Measurements from ENCODE around the gene GIGYF1. TPM values are rescaled to one million over a fixed set of nuclear protein-coding genes. Genes with fewer than 3 reads are reported as not detected.

The GIGYF1 gene
- total and polyA plus RNA-seq, 2 of the 4 experiments (the other 2 are of a cell fraction) = 3.0 to 10.7 TPM

DNA sequence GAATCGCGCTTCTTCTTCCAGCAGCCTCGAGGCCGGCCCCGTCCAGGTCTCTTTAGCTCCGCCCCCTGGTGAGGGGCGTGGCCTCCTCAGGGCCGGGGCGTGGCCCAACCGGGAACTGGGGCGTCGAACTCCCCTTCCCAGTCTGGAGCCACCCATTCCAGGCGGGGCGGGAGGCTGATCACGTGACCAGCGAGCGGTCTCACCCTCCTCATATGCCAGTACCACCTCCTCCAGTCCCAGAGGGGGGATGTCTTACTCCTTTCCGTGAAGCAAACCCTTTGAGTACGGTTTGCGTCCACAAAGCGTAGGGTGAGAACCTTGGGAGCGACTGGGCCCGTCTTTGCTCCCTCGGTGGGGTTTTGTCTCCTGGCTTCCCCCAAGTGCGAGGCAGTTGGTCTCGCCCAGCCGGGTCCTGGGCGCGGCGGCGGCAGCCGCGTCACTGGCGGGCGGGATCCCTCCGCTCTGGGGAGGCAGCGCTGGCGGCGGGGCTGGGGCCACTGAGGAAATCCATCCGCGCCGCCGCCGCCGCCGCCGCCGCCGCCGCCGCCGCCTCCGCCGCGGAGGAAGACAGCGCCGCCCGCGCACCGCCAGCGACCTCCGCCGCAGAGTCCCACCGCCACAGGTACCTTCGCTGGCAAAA is 20.6 kb downstream of the GIGYF1 start, which contains the start of gene GNB2:
GNB2 (plus strand) TSS at position 439 of the 640 bp plus-strand sequence. CDS start 2,526 bp downstream, outside the sequence.
- dilution Hi-C loops (cut with HindIII; ENCODE audit: low sequenced_read_pairs, unreplicated experiment) = no loop called here
- CTCF ChIA-PET = interaction anchor here (0.6 kb wide), 2 partner anchors 61 kb away, joined by 3 read pairs; partner anchors contain the start of gene MOSPD3
- BruUV-seq (replicated peaks) = no TSS peak
- TF ChIP-seq RCOR1 (IDR thresholded peaks at IDR 0.05; ENCODE audit: insufficient replicate concordance, low read length) (peak; percentile 11), BHLHE40 (IDR thresholded peaks at IDR 0.05; ENCODE audit: low read depth, low read length) (peak; percentile 99), CHD1 (IDR thresholded peaks at IDR 0.05; ENCODE audit: low read depth, low read length) (peak; percentile 99; the same call in 1 of the 2 replicates), MAZ (IDR thresholded peaks at IDR 0.05; ENCODE audit: borderline replicate concordance, low read depth, low read length) (peak; percentile 75; the same call in 1 of the 2 replicates), POLR2A (IDR thresholded peaks at IDR 0.05; ENCODE audit: low read depth, low read length) (peak; percentile 25; the same call in 1 of the 2 replicates), NFE2L2 (IDR thresholded peaks at IDR 0.05; ENCODE audit: low read depth, low read length) (no peak), RFX5 (IDR thresholded peaks at IDR 0.05; ENCODE audit: low read depth, low read length) (no peak), FOS (IDR thresholded peaks at IDR 0.05; ENCODE audit: low read depth, low read length) (0 out of 2 replicates have a peak, but pooled peaks have one; percentile 16), MAFK (IDR thresholded peaks at IDR 0.05; ENCODE audit: low read depth, low read length) (no peak), RAD21 (IDR thresholded peaks at IDR 0.05; ENCODE audit: low read length) (no peak), CEBPB (IDR thresholded peaks at IDR 0.05; ENCODE audit: low read depth, low read length) (no peak), SMC3 (IDR thresholded peaks at IDR 0.05; ENCODE audit: low read depth, low read length) (no peak), MXI1 (IDR thresholded peaks at IDR 0.05; ENCODE audit: borderline replicate concordance, low read depth, low read length) (no peak; the same call in 1 of the 2 replicates)
- TF ChIP-seq, protein P1, sequence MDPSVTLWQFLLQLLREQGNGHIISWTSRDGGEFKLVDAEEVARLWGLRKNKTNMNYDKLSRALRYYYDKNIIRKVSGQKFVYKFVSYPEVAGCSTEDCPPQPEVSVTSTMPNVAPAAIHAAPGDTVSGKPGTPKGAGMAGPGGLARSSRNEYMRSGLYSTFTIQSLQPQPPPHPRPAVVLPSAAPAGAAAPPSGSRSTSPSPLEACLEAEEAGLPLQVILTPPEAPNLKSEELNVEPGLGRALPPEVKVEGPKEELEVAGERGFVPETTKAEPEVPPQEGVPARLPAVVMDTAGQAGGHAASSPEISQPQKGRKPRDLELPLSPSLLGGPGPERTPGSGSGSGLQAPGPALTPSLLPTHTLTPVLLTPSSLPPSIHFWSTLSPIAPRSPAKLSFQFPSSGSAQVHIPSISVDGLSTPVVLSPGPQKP (IDR thresholded peaks at IDR 0.05; ENCODE audit: borderline replicate concordance, low read depth, low read length) = no peak
- TF ChIP-seq, protein P2, sequence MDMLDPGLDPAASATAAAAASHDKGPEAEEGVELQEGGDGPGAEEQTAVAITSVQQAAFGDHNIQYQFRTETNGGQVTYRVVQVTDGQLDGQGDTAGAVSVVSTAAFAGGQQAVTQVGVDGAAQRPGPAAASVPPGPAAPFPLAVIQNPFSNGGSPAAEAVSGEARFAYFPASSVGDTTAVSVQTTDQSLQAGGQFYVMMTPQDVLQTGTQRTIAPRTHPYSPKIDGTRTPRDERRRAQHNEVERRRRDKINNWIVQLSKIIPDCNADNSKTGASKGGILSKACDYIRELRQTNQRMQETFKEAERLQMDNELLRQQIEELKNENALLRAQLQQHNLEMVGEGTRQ (IDR thresholded peaks at IDR 0.05; ENCODE audit: low read depth, low read length) = peak; percentile 98

More for the DNA sequence above, 20.6 kb downstream of the GIGYF1 start, which contains the start of gene GNB2:
- H3K4me2 ChIP-seq (ENCODE audit: low read depth, low read length) = peak within 1 kb of the TSS; percentile 83
- peak within 1 kb of the TSS; percentile 97 for H3K27ac ChIP-seq (ENCODE audit: insufficient read depth, low read length)
- peak within 1 kb of the TSS; percentile 94 for H2AK5ac ChIP-seq (ENCODE audit: low read depth, low read length)
- no peaks in the 10 kb centered on the region for H3K9me3 ChIP-seq (ENCODE audit: control insufficient read depth, insufficient read depth, low read length)
- POLR2A ChIA-PET (ENCODE audit: unreplicated experiment) = interaction anchor here (0.6 kb wide), 1 partner anchor 89 kb away, joined by 3 read pairs; no protein-coding TSS in a partner anchor
- peak within 1 kb of the TSS; percentile 98 for H3K18ac ChIP-seq (ENCODE audit: low read depth, low read length)
- H2AFZ ChIP-seq (replicated peaks; ENCODE audit: low read length, poor library complexity) = peak within 1 kb of the TSS; percentile 100
- H3K36me3 ChIP-seq (ENCODE audit: control insufficient read depth, insufficient read depth, low read length) = peaks cover 19% of the 10 kb centered on the region
- intact Hi-C loops (cut with micrococcal nuclease) (loop anchor here (1.0 to 2.0 kb wide), 3 partner anchors 61 to 87 kb away; partner anchors contain the start of genes FBXO24, LRCH4, MOSPD3 and PCOLCE), in situ Hi-C loops (cut with MboI; ENCODE audit: low sequenced_read_pairs) (loop anchor here (10.0 kb wide), 1 partner anchor 199 kb away; the partner anchor contains the start of gene TSC22D4)
- WGBS, 2 experiments (ENCODE audit: extremely low coverage in 2 of 2, insufficient read length in 1 of 2) = 0% methylated on average over 11 of the region's 65 CpGs; no CpG with 5 or more reads in 1 of the 2 experiments
- peak within 1 kb of the TSS; percentile 100 for H3K56ac ChIP-seq (ENCODE audit: extremely low read depth, insufficient read depth, low read length)
- H4K8ac ChIP-seq (ENCODE audit: low read depth in 2 of 2, low read length in 2 of 2) = peak within 1 kb of the TSS; percentile 70 to 100
- peak within 1 kb of the TSS; percentile 99 for H2AK9ac ChIP-seq (replicated peaks; ENCODE audit: low read depth, low read length, poor library complexity)
- H2BK15ac ChIP-seq (ENCODE audit: low read depth, low read length) = peak within 1 kb of the TSS; percentile 100
- H4K5ac ChIP-seq (ENCODE audit: low read depth, low read length) = peak within 1 kb of the TSS; percentile 88
- peak within 1 kb of the TSS; percentile 100 for H3K4ac ChIP-seq (ENCODE audit: low read depth, low read length)
- DNase-seq (peak; percentile 99), ATAC-seq (ENCODE audit: low read depth) (peak; percentile 86)
- peaks cover 9 to 26% of the 10 kb centered on the region in 2 experiments for H3K79me1 ChIP-seq (ENCODE audit: low read depth in 1 of 2, low read length in 2 of 2)
- peak within 1 kb of the TSS; percentile 100 for H3K23ac ChIP-seq (ENCODE audit: low read depth, low read length)
- peaks cover 32% of the 10 kb centered on the region for H4K20me1 ChIP-seq (ENCODE audit: insufficient read depth, low read length)
- peak within 1 kb of the TSS; percentile 100 for H2BK20ac ChIP-seq (ENCODE audit: low read depth, low read length)
- H2BK5ac ChIP-seq (ENCODE audit: low read depth, low read length, poor library complexity, severe bottlenecking) = peak within 1 kb of the TSS; percentile 98
- H3K4me1 ChIP-seq (ENCODE audit: control insufficient read depth, insufficient read depth, low read length) = peaks cover 4% of the 10 kb centered on the region; the same call in 1 of the 2 replicates
- peak within 1 kb of the TSS; percentile 100 for H2BK120ac ChIP-seq (ENCODE audit: low read depth, low read length)
- H3K9me1 ChIP-seq (ENCODE audit: insufficient read depth, low read length) = 0 out of 2 replicates have a peak, but pooled peaks cover 2% of the 10 kb centered on the region
- H3K14ac ChIP-seq (replicated peaks; ENCODE audit: low read depth, low read length) = peak within 1 kb of the TSS; percentile 100
- peak within 1 kb of the TSS; percentile 85 for H3K4me3 ChIP-seq (ENCODE audit: insufficient read depth, low read depth, low read length)
- peak within 1 kb of the TSS; percentile 100 for H4K91ac ChIP-seq (ENCODE audit: insufficient read depth, low read depth, low read length)
- H3K27me3 ChIP-seq (ENCODE audit: control insufficient read depth, insufficient read depth, low read length) = no peaks in the 10 kb centered on the region
- peak within 1 kb of the TSS; percentile 98 for H3K9ac ChIP-seq (ENCODE audit: low read depth, low read length)

Data from IMR-90 (cell line).